Heart left ventricle (tissue), 16 donors: ENCODE measurements around the gene SLC44A5. TPM values are rescaled to one million over a fixed set of nuclear protein-coding genes. Genes with fewer than 3 reads are reported as not detected.

Experiments used
- ATAC-seq, 4 donors: fragments of 200-7000 bp; cut with Tn5 transposase; one replicate each; pipeline ENCODE4 v1.9.1; 2020 to 2022; ENCODE audit warnings: moderate library complexity in 4 of 4, mild to moderate bottlenecking in 3 of 4, moderate number of reproducible peaks in 1 of 4
- DNase-seq, 5 donors: peaks; one replicate each; pipeline ENCODE4 v3.0.0-alpha.2; 2020
- H3K27ac ChIP-seq, 12 donors: fragments of 200-600 bp; sonication (generic) in 4 of 12; one replicate each; pipeline versions ENCODE4 v1.5.0 to v1.8.0; 2016 to 2022; ENCODE audit warnings: mild to moderate bottlenecking in 2 of 12
- H3K27me3 ChIP-seq, 9 donors: fragments of 200-600 bp; sonication (generic) in 2 of 9; one replicate each; pipeline versions ENCODE4 v1.5.1 to v1.8.0; 2016 to 2022; ENCODE audit warnings: mild to moderate bottlenecking in 3 of 9
- H3K36me3 ChIP-seq, 9 donors: fragments of 200-600 bp; sonication (generic) in 2 of 9; one replicate each; pipeline versions ENCODE4 v1.5.0 to v1.8.0; 2018 to 2022; ENCODE audit warnings: mild to moderate bottlenecking in 2 of 9
- H3K4me1 ChIP-seq, 12 donors: fragments of 200-600 bp; sonication (generic) in 4 of 12; one replicate each; pipeline versions ENCODE4 v1.5.0 to v1.8.0; 2016 to 2022; ENCODE audit warnings: mild to moderate bottlenecking in 3 of 12
- H3K4me3 ChIP-seq, 12 donors: fragments of 200-600 bp; sonication (generic) in 4 of 12; one replicate each; pipeline versions ENCODE4 v1.5.0 to v1.8.0; 2017 to 2022; ENCODE audit warnings: mild to moderate bottlenecking in 9 of 12, moderate library complexity in 4 of 12
- H3K9me3 ChIP-seq, 12 donors: fragments of 200-600 bp; sonication (generic) in 4 of 12; one replicate each; pipeline versions ENCODE4 v1.5.0 to v1.8.0; 2016 to 2022; ENCODE audit warnings: mild to moderate bottlenecking in 1 of 12
- POLR2A ChIP-seq, 2 donors: fragments of 450-650 bp; IDR thresholded peaks; one replicate each; pipeline ENCODE4 v1.6.1; 2017; ENCODE audit warnings: antibody characterized with exemption in 2 of 2, mild to moderate bottlenecking in 2 of 2, moderate library complexity in 2 of 2
- WGBS, 4 donors: extraction: QIAGEN DNeasy Blood & Tissue Kit in 2 of 4; methylation state at CpG; one replicate each; pipeline versions ENCODE4 v1.1.5 to v1.1.7; 2013 to 2018; 5-methylcytosine and 5-hydroxymethylcytosine counted together
- intact Hi-C, 10 donors: fragments of 100-400 bp; cut with DNase I; formaldehyde crosslinking; loops; one replicate each; pipeline versions ENCODE4 v1.11.1 to v1.14.2; 2022
- polyA plus RNA-seq, 2 donors: library from polyadenylated mRNA; stranded (reverse); fragments of 200-250 nt; gene quantifications; one replicate each; pipeline ENCODE4 v1.2.3, GENCODE V29; 2013
- total RNA-seq, 9 donors: library from RNA; depleted of rRNA in 2 of 9; stranded (reverse); fragments of >200 nt in 2 of 9; fragmentation: NEBNext Ultra II Directional in 3 of 9; extraction: Animal tissue kit (Norgen Biotek cat#: 25700) in 3 of 9; gene quantifications; one replicate each; pipeline versions ENCODE4 v1.1.0 to v1.2.4, GENCODE V29; 2016 to 2023
- TF ChIP-seq, protein P1 (sequence below), 12 donors: fragments of 200-600 bp; sonication (generic) in 4 of 12; IDR thresholded peaks; one replicate each; pipeline versions ENCODE4 v1.5.0 to v1.8.0; 2018 to 2022; ENCODE audit warnings: antibody characterized with exemption in 12 of 12, mild to moderate bottlenecking in 5 of 12
- donor health status: ischemic (EF 13 %, LVEDD 7.1; RV severe dilation, severe dysfunction).
- donor health status: healthy with polysubstance abuse.
- donor health status: DM: no; HTN: yes; CAD: no.
- donor health status: DM: no; HTN: no; CAD: no.
- donor health status: ischemic (EF 25% LVEDD 6.9; RV normal size, moderate dysfunction).
- donor health status: ischemic (EF 25% LVEDD 5.7; RV mildly dilated, moderate dysfunction).
- donor health status: healthy.
- donor health status: DM: yes; HTN: yes; CAD: no.
- donor health status: ischemic (EF 35%, LVEDD 5.7; RV mildly dilated, moderate dysfunction).
- donor health status: nonischemic (EF 11% LVEDD 7.7; RV severe dilation, severe dysfunction).
- donor health status: DM: yes; HTN: yes; CAD: no.
- donor health status: PGD.
- donor health status: ischemic (EF 29% LVEDD 5.4; RV normal size, mild dysfunction).
- donor health status: nonischemic (EF 23%, LVEDD 6.1; RV moderate dilation, normal function).

The SLC44A5 gene
- total and polyA plus RNA-seq, 11 donors = 0.07 to 7.5 (median 1.8) TPM; not detected in 1

DNA sequence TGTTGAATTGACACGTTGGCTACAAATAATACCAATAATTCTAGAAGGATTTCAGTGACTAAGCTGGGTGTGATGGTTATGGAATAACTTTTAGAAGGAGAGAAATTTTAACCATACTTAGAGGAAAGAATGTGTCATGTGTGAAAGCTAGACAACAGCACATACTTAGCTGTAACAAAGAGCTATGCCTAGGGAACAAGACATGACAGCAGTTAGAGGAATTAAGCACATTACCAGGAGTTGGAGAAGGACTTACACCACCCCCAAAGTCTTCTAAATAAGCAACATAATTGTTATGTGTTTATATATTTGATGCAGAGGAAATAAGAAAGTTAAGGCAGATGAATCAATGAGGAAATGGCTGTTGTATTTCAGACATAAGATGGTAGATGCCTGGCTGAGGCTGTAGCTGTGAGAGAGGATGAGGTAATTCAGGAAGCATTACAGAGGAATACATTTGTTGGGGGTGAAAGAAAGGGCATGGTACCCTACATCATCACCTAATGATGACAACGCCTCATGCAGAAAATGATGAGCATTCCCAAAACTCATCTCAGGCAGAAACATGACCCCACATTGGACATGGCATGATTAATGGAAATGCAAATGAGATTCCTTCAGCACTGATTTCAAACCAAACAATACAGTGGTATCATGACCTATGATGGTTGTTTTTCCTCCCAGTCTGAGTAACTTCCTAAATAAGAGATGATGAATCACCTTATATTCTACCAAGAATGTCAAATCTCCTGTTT, 265.2 kb downstream of the SLC44A5 start:
- ATAC-seq (no peak), DNase-seq (no peak)
- no peak overlapping the region for H3K27ac ChIP-seq
- intact Hi-C loops = loop anchor here in 1 of 10 donors (2.0 kb wide), 1 partner anchor 19 kb away; no protein-coding TSS in a partner anchor
- WGBS, 4 donors = 59 to 67% (median 63%) methylated on average over 2 of the region's 2 CpGs
- TF ChIP-seq, protein P1, sequence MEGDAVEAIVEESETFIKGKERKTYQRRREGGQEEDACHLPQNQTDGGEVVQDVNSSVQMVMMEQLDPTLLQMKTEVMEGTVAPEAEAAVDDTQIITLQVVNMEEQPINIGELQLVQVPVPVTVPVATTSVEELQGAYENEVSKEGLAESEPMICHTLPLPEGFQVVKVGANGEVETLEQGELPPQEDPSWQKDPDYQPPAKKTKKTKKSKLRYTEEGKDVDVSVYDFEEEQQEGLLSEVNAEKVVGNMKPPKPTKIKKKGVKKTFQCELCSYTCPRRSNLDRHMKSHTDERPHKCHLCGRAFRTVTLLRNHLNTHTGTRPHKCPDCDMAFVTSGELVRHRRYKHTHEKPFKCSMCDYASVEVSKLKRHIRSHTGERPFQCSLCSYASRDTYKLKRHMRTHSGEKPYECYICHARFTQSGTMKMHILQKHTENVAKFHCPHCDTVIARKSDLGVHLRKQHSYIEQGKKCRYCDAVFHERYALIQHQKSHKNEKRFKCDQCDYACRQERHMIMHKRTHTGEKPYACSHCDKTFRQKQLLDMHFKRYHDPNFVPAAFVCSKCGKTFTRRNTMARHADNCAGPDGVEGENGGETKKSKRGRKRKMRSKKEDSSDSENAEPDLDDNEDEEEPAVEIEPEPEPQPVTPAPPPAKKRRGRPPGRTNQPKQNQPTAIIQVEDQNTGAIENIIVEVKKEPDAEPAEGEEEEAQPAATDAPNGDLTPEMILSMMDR (IDR thresholded peaks at IDR 0.05) = no peak
- no peak for TF ChIP-seq POLR2A (IDR thresholded peaks at IDR 0.05)
- no peaks in the 10 kb centered on the region for H3K4me1 ChIP-seq
- no peaks in the 10 kb centered on the region for H3K36me3 ChIP-seq
- no peak overlapping the region for H3K4me3 ChIP-seq
- H3K9me3 ChIP-seq = peaks cover 0 to 14% (median 1%) of the 10 kb centered on the region in 12 donors
- no peaks in the 10 kb centered on the region for H3K27me3 ChIP-seq

DNA sequence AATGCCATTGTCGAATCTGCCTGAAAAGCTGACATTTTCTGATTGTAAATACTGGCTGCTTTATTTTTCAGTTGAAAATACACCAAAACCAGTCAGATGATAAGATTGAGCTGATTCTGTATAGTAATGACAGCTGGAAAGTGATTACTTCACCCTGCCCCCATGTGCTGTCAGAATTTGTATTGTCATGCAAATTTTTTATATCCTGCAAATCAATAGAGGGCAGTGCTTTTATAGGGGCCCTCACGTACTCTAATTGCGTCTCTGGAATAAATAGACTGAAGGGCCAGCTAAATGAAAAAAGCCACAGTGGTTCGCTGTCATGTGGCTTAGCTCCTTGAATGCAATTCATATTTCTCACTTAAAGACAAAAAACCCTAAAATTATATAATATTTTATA, 268.1 kb downstream of the SLC44A5 start:
- DNase-seq (no peak), ATAC-seq (no peak)
- Histone ChIP-seq H3K27me3 (no peaks in the 10 kb centered on the region), H3K27ac (no peak overlapping the region), H3K4me1 (peaks cover 0 to 5% (median 0%) of the 10 kb centered on the region in 12 donors), H3K4me3 (no peak overlapping the region), H3K9me3 (peaks cover 0 to 3% (median 0%) of the 10 kb centered on the region in 12 donors), H3K36me3 (no peaks in the 10 kb centered on the region)
- TF ChIP-seq, protein P1 (IDR thresholded peaks at IDR 0.05) = no peak
- intact Hi-C loops = no loop called here
- 72 to 80% (median 77%) methylated on average over 4 of the region's 4 CpGs for WGBS, 4 donors

DNA sequence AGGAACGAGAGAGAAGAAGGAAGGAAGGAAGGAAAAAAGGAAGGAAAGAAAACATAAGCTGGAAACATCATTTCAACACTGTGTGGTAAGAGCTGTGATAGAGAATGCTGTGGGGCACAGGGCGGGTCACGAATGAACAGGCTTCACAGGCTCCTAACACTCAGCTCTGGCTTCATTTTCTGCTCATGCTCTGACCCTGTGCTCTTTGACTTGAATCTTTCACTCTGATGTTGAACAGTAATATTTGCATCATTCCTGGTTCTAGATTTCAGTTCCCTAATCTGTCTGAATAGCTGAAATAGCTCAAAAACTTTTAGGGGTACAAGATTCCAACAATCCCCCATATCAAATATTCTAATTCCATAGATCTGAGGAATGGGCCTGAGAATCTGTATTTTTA, 269.4 kb downstream of the SLC44A5 start:
- H3K9me3 ChIP-seq = peaks cover 0 to 3% (median 0%) of the 10 kb centered on the region in 12 donors
- 75 to 84% (median 78%) methylated on average over 3 of the region's 3 CpGs for WGBS, 4 donors
- TF ChIP-seq, protein P1 (IDR thresholded peaks at IDR 0.05) = no peak
- TF ChIP-seq POLR2A (IDR thresholded peaks at IDR 0.05) = no peak
- no peaks in the 10 kb centered on the region for H3K27me3 ChIP-seq
- H3K4me1 ChIP-seq = peaks cover 0 to 5% (median 0%) of the 10 kb centered on the region in 12 donors
- no peak overlapping the region for H3K4me3 ChIP-seq
- DNase-seq = no peak
- intact Hi-C loops = no loop called here
- ATAC-seq = no peak
- no peak overlapping the region for H3K27ac ChIP-seq
- H3K36me3 ChIP-seq = no peaks in the 10 kb centered on the region

DNA sequence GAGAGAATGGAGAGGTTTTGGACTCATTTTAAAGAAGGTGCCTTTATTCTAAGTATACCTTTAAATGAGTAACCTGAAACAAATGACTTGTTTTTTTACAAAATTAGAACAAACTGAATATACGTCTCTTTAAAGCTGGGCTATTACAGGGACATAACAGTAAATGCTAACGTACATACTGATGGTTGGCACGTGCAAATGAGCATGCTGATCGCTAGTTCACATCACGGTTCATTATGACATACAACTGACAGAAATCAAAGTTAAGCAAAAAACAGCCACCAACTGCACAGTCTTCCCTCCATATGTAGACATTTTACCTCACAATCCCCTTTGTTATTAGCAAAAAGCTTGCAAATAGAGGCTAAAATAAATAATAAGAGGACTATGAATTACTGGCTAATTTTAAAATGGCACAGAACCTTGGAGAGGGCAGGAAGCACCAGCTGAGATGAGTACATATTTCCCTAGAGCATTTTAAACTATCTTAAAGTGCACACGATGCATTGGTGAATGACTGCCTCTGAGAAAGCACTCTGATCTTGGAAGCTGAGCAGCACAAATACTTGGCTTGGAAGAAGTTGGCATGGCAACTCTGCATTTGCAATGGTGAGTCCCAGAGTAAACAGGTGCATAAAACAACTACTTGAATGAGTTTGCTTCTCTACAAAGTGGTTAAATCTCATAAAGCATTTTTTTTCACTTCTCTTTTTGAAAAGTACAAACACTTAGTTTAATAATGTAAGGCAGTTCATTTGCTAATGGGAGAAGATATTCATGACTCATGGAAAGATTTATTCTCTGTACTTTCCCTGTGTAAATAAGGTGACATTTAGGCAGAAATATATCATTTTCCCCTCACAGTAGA, 272.1 kb downstream of the SLC44A5 start:
- WGBS, 4 donors = 76 to 81% (median 80%) methylated on average over 6 of the region's 6 CpGs
- Histone ChIP-seq H3K27ac (no peak overlapping the region), H3K36me3 (no peaks in the 10 kb centered on the region), H3K9me3 (no peaks in the 10 kb centered on the region), H3K27me3 (no peaks in the 10 kb centered on the region), H3K4me3 (no peak overlapping the region), H3K4me1 (peaks cover 0 to 5% (median 0%) of the 10 kb centered on the region in 12 donors)
- intact Hi-C loops = no loop called here
- DNase-seq (no peak), ATAC-seq (no peak)
- TF ChIP-seq, protein P1 (IDR thresholded peaks at IDR 0.05) = no peak
